Trophoblast cell (in vitro differentiated cells and primary cell): ENCODE data around the gene JMJD8.

Experiments used
- DNase-seq, 2 donors: peaks; one replicate each; pipeline ENCODE4 v3.0.0-alpha.2; 2016
- H2AFZ ChIP-seq: 2 replicates; pipeline ENCODE4 v1.6.1; 2013; ENCODE audit warnings: low read length, moderate library complexity, mild to moderate bottlenecking; ENCODE audit not compliant: insufficient read depth, poor library complexity
- H2AK5ac ChIP-seq: 2 replicates; pipeline ENCODE4 v1.6.1; 2013; ENCODE audit warnings: mild to moderate bottlenecking, low read length
- H2BK120ac ChIP-seq: 2 replicates; pipeline ENCODE4 v1.6.1; 2013; ENCODE audit warnings: low read length, mild to moderate bottlenecking, moderate library complexity; ENCODE audit not compliant: insufficient read depth, poor library complexity
- H2BK12ac ChIP-seq: 2 replicates; pipeline ENCODE4 v1.6.1; 2013; ENCODE audit warnings: mild to moderate bottlenecking, low read length, moderate library complexity
- H2BK5ac ChIP-seq: 2 replicates; pipeline ENCODE4 v1.6.1; 2013; ENCODE audit warnings: low read length, low read depth, moderate library complexity, mild to moderate bottlenecking; ENCODE audit not compliant: poor library complexity
- H3K14ac ChIP-seq: 2 replicates; pipeline ENCODE4 v1.6.1; 2013; ENCODE audit warnings: mild to moderate bottlenecking, low read length
- H3K18ac ChIP-seq: 2 replicates; pipeline ENCODE4 v1.6.1; 2013; ENCODE audit warnings: mild to moderate bottlenecking, low read length
- H3K23ac ChIP-seq: 2 replicates; pipeline ENCODE4 v1.6.1; 2013; ENCODE audit warnings: low read length
- H3K27ac ChIP-seq: 2 replicates; pipeline ENCODE4 v1.5.1; 2013; ENCODE audit warnings: low read depth, mild to moderate bottlenecking, inconsistent platforms, low read length, moderate library complexity
- H3K27me3 ChIP-seq: 2 replicates; pipeline ENCODE4 v1.6.1; 2013; ENCODE audit warnings: inconsistent platforms, mild to moderate bottlenecking, low read length, moderate library complexity; ENCODE audit not compliant: insufficient read depth
- H3K36me3 ChIP-seq, 2 experiments: 1 replicate in 1 of 2; 2 replicates in 1 of 2; pipeline ENCODE4 v1.6.1; 2013; ENCODE audit warnings: low read length in 2 of 2, mild to moderate bottlenecking in 2 of 2, moderate library complexity in 1 of 2; ENCODE audit not compliant: insufficient read depth in 2 of 2, control insufficient read depth in 1 of 2
- H3K4ac ChIP-seq: 2 replicates; pipeline ENCODE4 v1.6.1; 2013; ENCODE audit warnings: low read depth, mild to moderate bottlenecking, low read length, moderate library complexity
- H3K4me1 ChIP-seq, 2 experiments: 1 replicate in 1 of 2; 2 replicates in 1 of 2; pipeline ENCODE4 v1.6.1; 2013; ENCODE audit warnings: low read length in 2 of 2, mild to moderate bottlenecking in 2 of 2, moderate library complexity in 1 of 2; ENCODE audit not compliant: insufficient read depth in 2 of 2, control insufficient read depth in 1 of 2
- H3K4me2 ChIP-seq: 2 replicates; pipeline ENCODE4 v1.6.1; 2013; ENCODE audit warnings: inconsistent platforms, mild to moderate bottlenecking, low read length, moderate library complexity
- H3K4me3 ChIP-seq: 2 replicates; pipeline ENCODE4 v1.5.1; 2013; ENCODE audit warnings: mild to moderate bottlenecking, low read depth, low read length, inconsistent platforms
- H3K79me1 ChIP-seq: one replicate; pipeline ENCODE4 v1.6.1; 2013; ENCODE audit warnings: low read length
- H3K79me2 ChIP-seq: 2 replicates; pipeline ENCODE4 v1.6.1; 2013; ENCODE audit warnings: low read length, mild to moderate bottlenecking; ENCODE audit not compliant: control insufficient read depth, insufficient read depth, poor library complexity
- H3K9ac ChIP-seq: 2 replicates; pipeline ENCODE4 v1.6.1; 2013; ENCODE audit warnings: mild to moderate bottlenecking, low read length
- H3K9me3 ChIP-seq: 2 replicates; pipeline ENCODE4 v1.6.1; 2013; ENCODE audit warnings: low read depth, mild to moderate bottlenecking, control low read depth, inconsistent platforms, low read length; ENCODE audit not compliant: insufficient read depth
- H4K12ac ChIP-seq: 2 replicates; pipeline ENCODE4 v1.6.1; 2013; ENCODE audit warnings: low read depth, mild to moderate bottlenecking, low read length, moderate library complexity
- H4K8ac ChIP-seq: 2 replicates; pipeline ENCODE4 v1.6.1; 2013; ENCODE audit warnings: low read depth, mild to moderate bottlenecking, low read length, moderate library complexity
- H4K91ac ChIP-seq: one replicate; pipeline ENCODE4 v1.6.1; 2013; ENCODE audit warnings: low read depth, mild to moderate bottlenecking, low read length, moderate library complexity
- WGBS: extraction: QIAGEN DNeasy Blood & Tissue Kit; methylation state at CpG from one replicate; pipeline ENCODE4 v1.1.7; 2013; ENCODE audit warnings: missing lambda C conversion rate; ENCODE audit not compliant: insufficient read length, insufficient coverage; ENCODE audit errors: extremely low coverage; 5-methylcytosine and 5-hydroxymethylcytosine counted together

Gene JMJD8

DNA sequence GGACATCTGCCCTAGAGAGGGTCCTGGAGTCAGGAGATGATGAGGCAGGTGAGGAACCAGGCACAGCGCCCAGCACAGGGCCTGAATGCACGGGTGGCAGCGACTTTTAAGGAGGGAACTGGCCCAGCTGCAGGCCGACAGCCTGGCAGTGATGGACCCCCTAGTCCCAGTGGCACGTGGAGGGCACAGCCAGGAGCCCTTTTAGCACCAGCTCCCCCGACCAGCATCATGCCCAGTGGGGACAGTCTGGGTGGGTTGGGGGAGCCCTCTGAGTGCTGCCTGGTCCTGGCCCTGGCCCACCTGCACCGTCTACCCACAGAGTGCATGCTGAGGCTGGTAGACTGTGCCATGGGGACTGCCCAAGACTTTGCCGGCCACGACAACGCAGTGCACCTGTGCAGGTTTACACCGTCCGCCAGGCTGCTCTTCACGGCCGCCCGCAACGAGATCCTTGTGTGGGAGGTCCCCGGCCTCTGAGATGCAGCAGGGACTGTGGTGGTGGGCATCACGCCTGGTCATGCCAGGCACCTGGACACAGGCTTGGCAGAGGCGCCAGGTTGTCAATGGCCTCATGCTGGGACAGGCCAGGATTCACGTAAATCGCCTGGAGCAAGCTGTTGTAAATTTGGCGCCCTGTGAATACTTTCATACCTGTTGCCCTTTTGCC is 16.9 kb downstream of the JMJD8 start:
- no peak overlapping the region for H4K91ac ChIP-seq
- H4K12ac ChIP-seq: peak overlapping the region; percentile 36
- H3K79me2 ChIP-seq: peaks cover 8% of the 10 kb centered on the region
- H2BK120ac ChIP-seq: no peak overlapping the region
- H3K18ac ChIP-seq: no peak overlapping the region
- peaks cover 5% of the 10 kb centered on the region for H3K79me1 ChIP-seq
- peak overlapping the region; percentile 5 for H2BK12ac ChIP-seq
- H3K27me3 ChIP-seq: no peaks in the 10 kb centered on the region
- no peak overlapping the region for H2BK5ac ChIP-seq
- H3K9me3 ChIP-seq: no peaks in the 10 kb centered on the region
- H3K36me3 ChIP-seq: peaks cover 34 to 42% of the 10 kb centered on the region in 2 experiments
- no peak overlapping the region for H3K23ac ChIP-seq
- no peak for DNase-seq
- no peak overlapping the region for H3K27ac ChIP-seq
- peaks cover 7% of the 10 kb centered on the region in 2 experiments for H3K4me1 ChIP-seq
- no peak overlapping the region for H3K4me3 ChIP-seq
- no peak overlapping the region for H2AFZ ChIP-seq
- peak overlapping the region; percentile 10 for H2AK5ac ChIP-seq
- no peak overlapping the region for H3K9ac ChIP-seq
- H3K4ac ChIP-seq: no peak overlapping the region
- peak overlapping the region; percentile 30 for H4K8ac ChIP-seq
- H3K14ac ChIP-seq: no peak overlapping the region
- no CpG with 5 or more reads among the region's 22 CpGs for WGBS
- no peak overlapping the region for H3K4me2 ChIP-seq

DNA sequence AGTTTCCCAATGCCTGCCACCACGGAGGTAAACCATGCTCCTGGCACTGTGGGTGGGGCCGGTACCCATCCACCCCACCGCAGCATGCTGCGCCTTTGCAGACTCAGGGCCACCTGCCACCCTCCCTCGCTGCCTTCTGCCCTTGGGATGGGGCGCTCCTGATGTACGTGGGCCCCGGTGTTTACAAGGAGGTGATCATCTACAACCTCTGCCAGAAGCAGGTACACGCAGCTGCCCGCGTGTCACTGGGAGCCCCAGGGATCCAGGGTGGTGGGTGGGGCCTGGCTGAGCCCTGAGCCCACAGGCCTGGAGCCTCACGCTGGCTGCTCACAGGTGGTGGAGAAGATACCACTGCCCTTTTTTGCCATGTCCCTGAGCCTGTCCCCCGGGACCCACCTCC is 17.6 kb downstream of the JMJD8 start:
- Histone ChIP-seq H3K27ac (no peak overlapping the region), H3K36me3 (peaks cover 28 to 42% of the 10 kb centered on the region in 2 experiments), H4K91ac (no peak overlapping the region), H3K4me3 (no peak overlapping the region), H3K79me1 (peaks cover 5% of the 10 kb centered on the region), H3K14ac (no peak overlapping the region), H2BK12ac (no peak overlapping the region), H3K27me3 (no peaks in the 10 kb centered on the region), H3K18ac (no peak overlapping the region), H2AFZ (no peak overlapping the region), H3K4me1 (peaks cover 7% of the 10 kb centered on the region in 2 experiments), H2AK5ac (no peak overlapping the region), H3K9me3 (no peaks in the 10 kb centered on the region), H3K79me2 (peaks cover 8% of the 10 kb centered on the region), H3K4ac (no peak overlapping the region), H2BK120ac (no peak overlapping the region), H3K4me2 (no peak overlapping the region), H4K12ac (no peak overlapping the region), H2BK5ac (no peak overlapping the region), H3K23ac (no peak overlapping the region), H4K8ac (no peak overlapping the region), H3K9ac (no peak overlapping the region)
- WGBS: no CpG with 5 or more reads among the region's 13 CpGs
- no peak for DNase-seq

DNA sequence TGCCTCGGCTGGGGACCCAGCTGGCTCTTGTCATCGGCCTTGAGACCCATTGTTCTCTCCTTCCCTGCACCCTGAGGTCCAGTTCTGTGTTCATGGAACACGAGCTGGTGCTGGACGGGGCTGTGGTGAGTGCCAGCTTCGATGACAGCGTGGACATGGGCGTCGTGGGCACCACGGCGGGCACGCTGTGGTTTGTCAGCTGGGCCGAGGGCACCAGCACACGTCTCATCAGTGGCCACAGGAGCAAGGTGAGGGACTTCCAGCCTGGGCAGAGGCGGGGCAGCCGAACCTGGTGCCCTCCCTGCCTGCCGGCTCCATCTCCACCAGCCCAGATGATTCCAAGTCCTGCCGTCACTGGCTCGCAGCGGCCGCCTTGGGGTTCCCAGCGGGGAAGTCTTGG is 21.5 kb downstream of the JMJD8 start:
- H3K9ac ChIP-seq: no peak overlapping the region
- H3K4ac ChIP-seq: no peak overlapping the region
- H2BK12ac ChIP-seq: no peak overlapping the region
- no peaks in the 10 kb centered on the region for H3K9me3 ChIP-seq
- H3K23ac ChIP-seq: no peak overlapping the region
- peaks cover 6 to 8% of the 10 kb centered on the region in 2 experiments for H3K4me1 ChIP-seq
- H4K12ac ChIP-seq: no peak overlapping the region
- no peak overlapping the region for H2AK5ac ChIP-seq
- H4K91ac ChIP-seq: no peak overlapping the region
- no peak overlapping the region for H2BK5ac ChIP-seq
- no peaks in the 10 kb centered on the region for H3K27me3 ChIP-seq
- no peak overlapping the region for H3K4me2 ChIP-seq
- H2AFZ ChIP-seq: no peak overlapping the region
- no peak overlapping the region for H2BK120ac ChIP-seq
- no peaks in the 10 kb centered on the region for H3K79me2 ChIP-seq
- no peak overlapping the region for H4K8ac ChIP-seq
- DNase-seq: no peak
- H3K36me3 ChIP-seq: peaks cover 17 to 27% of the 10 kb centered on the region in 2 experiments
- no peak overlapping the region for H3K4me3 ChIP-seq
- H3K18ac ChIP-seq: no peak overlapping the region
- no CpG with 5 or more reads among the region's 21 CpGs for WGBS
- H3K79me1 ChIP-seq: no peaks in the 10 kb centered on the region
- H3K14ac ChIP-seq: no peak overlapping the region
- no peak overlapping the region for H3K27ac ChIP-seq

DNA sequence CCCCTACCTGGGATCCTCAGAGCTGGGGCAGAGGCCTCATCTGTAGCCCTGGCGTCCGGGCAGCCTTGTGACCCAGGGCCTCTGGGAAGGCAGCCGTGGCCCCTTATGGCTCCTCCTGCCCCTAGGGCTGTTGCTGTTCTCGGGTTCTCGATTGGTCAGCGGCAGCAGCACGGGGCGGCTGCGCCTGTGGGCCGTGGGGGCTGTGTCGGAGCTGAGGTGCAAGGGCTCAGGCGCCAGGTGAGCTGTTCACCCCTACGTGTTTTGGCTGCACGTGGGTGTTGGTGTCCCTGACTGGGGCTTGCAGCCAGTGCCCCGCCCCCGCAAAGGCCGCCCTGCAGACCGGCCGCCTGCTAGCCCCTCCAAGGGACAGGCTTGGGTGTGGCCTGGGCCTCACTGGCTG is 22.0 kb downstream of the JMJD8 start:
- DNase-seq: no peak
- Histone ChIP-seq H3K36me3 (peaks cover 17 to 31% of the 10 kb centered on the region in 2 experiments), H3K79me2 (no peaks in the 10 kb centered on the region), H4K12ac (no peak overlapping the region), H3K4me2 (no peak overlapping the region), H3K4me1 (peaks cover 6 to 8% of the 10 kb centered on the region in 2 experiments), H3K79me1 (no peaks in the 10 kb centered on the region), H3K4ac (no peak overlapping the region), H2BK12ac (no peak overlapping the region), H3K18ac (no peak overlapping the region), H2AFZ (no peak overlapping the region), H3K9ac (no peak overlapping the region), H3K14ac (no peak overlapping the region), H4K91ac (no peak overlapping the region), H3K9me3 (no peaks in the 10 kb centered on the region), H3K27ac (no peak overlapping the region), H2BK120ac (no peak overlapping the region), H4K8ac (no peak overlapping the region), H3K4me3 (no peak overlapping the region), H2AK5ac (no peak overlapping the region), H2BK5ac (no peak overlapping the region), H3K27me3 (no peaks in the 10 kb centered on the region), H3K23ac (no peak overlapping the region)
- WGBS: no CpG with 5 or more reads among the region's 19 CpGs
